HG02840 (cell line): ENCODE data around the gene ADGRD1.

Experiments used
- ATAC-seq: cut with Tn5 transposase; IDR thresholded peaks from one replicate; pipeline ENCODE4 v1.9.1; 2021; ENCODE audit warnings: mild to moderate bottlenecking, moderate library complexity, moderate number of reproducible peaks; ENCODE audit not compliant: unreplicated experiment, low FRiP score

ADGRD1 gene

DNA sequence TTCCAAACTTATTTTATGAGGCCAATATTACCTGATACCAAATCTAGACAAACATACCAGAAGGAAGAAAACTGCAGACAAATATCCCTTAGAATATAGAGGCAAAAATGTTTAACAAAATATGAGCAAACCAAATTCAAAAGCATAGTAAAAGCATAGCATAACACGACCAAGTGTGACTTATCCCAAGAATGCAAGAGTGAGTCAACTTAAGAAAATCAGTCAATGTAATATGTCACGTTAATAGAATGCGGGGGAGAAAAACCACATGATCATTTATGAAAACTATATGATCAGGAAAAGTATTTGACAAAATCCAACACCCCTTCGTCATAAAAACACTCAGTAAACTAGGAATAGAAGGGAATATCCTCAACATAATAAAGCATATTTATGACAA is 217.3 kb downstream of the ADGRD1 start:
- no peak for ATAC-seq

DNA sequence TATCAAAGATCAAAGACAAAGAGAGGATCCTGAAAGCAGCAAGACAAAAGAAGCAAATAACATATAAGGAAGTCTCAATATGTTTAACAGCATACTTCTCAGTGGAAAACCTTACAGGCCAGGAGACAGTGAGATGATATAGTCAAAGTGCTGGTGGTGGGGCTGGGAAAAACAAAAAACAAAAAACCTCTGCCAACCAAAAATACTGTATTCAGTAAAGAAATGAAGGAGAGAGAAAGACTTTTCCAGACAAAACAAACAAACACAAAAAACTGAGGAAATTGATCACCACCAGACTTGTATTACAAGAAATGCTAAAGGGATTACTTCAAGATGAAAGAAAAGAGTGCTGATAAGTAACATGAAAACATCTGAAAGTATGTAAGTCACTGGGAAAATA is 221.2 kb downstream of the ADGRD1 start:
- no peak for ATAC-seq

DNA sequence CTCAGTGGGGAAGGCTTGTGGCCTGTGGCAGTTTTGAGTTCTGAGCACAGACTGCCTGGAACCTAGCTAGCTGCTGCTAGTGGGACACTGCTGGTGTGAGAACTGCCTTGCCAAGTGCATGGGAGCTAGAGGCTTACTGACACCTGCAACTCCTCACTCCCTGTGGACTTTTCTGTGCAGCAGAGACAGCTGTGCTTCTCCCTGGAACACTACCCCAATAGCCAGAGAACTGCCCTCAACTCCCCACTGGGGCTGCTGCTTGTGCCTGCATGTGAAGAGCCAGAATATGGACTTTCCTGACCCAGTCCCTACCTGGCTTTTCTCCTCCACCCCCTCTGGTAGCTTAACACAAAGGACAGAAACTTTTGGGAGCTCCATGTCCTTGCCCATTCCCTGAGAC is 222.6 kb downstream of the ADGRD1 start:
- no peak for ATAC-seq

DNA sequence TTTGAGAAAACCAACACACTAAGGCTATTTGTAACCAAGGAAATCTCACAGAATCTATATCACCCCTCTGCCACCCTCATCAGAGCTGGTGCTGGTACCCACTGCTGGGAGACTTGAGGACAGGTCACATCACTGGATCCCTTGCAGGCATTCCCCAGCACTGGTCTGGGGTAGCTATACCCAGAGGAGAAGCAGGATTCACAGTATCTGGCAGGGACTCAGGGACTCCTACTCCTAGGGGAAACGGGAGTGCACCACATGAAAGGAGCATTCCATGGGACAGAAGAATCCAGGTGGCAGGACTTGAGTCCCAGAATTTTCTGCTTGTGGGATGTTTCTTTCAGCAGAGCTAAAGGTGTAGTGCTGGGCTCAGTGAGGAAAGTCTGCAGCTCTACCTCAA is 223.2 kb downstream of the ADGRD1 start:
- no peak for ATAC-seq

DNA sequence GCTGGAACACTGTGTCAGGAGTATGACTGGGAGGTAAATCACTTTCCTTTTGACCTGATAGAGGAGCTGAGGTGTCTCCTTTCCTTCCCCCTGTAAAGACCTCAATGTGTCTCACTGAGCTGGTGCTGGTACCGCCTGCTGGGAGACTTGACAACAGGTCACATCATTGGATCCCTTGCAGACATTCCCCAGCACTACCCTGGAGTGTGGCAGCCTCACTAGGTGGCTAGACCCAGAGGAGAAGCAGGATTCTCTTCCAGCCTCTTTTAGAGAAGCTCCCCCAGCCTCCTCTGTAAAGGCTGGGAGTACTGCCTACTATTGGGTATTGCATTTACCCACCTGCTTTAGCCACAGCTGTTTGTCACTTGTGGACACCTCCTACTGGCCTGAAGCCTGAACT is 223.9 kb downstream of the ADGRD1 start:
- no peak for ATAC-seq

DNA sequence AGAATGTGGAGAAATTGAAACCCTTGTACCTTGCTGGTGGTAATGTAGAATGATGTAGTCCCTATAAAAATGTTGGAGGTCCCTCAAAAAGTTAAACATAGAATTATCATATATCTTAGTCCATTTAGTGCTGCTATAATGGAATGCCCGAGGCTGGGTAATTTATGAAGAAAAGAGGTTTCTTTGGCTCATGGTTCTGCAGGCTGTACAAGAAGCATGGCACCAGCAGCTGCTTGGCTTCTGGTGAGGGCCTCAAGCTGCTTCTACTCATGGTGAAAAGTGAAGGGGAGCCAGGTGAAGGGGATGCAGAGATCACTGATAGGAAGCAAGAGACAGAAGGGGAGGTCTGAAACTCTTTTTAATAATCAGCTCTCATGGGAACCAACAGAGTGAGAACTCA is 233.9 kb downstream of the ADGRD1 start:
- no peak for ATAC-seq

DNA sequence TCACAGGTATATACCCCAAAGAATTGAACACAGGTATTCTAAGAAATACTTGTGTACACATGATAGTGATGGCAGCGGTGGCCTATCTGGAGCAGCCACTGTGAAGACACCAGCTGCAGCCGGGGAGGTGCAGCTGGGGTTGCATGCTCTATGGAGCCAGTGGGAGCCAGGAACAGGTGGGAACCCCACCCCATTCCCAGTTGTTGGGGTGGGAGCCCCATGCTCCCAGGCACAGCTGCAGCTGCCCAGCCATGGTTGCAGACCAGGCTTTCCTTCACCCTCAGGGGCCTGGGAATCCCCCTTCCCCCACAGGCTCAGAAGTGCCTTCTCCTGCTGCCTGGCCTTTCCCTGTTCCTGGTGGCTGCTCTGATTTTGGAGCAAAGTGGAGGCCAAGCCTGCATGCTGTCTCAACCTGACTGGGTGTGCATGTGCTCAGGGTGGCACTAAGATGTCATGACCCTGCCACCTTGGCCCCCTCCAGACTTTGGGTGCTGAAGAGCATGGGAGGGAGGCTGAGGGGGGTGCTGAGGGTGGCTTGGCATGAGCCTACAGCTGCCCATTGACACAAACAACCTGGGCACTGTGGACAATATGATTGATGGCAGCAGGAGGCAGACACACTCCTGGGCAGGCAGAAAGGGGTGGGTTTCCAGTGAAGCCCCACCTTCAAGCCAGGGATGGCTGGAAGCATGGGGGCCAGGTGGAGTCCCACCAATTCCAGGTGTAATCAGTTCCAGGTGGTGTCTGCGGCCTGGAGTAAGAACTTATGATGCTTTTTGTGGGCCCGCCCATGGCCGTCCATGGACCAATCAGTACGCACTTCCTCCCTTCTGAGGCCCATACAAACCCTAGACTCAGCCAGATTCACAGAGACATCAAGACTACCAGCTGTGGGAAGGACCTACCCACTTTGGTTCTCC is 234.7 kb downstream of the ADGRD1 start:
- no peak for ATAC-seq

DNA sequence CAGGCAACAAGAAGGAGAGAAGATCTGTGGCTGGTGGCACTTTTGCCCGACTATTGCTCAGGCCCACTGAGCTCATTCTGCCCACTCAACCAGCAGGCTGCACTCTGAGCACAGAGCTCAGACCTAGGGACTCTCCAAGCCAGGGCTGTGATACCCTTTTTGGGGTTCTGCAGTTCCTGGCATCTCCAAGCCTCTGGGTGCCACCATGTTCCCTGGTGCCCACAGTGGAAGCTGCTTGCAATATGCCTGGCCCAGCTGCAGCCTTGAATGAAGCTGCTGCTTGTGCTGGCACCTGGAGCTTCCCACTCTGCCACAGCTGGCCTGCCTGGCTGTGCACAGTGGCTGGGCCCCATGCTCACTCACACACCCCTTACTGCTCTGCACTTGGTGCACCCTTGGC is 236.1 kb downstream of the ADGRD1 start:
- no peak for ATAC-seq

DNA sequence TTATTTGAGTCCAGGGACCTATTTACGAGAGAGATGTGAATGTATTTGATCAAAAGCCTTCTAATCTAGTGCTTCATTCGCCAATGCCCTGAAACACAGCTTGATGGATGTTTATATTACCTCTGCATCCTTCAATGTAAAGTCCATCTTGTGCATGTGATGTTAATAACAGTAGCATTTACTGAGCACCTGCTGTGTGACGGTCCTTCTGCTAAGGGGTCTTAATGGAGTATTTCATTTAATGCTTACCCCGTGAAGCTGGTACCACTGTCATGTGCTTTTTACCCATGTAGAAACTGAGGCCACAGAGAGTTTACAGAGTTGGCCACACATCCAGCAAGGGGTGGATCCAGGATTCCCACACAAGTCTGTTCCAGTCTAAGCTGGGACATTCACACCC is 237.3 kb downstream of the ADGRD1 start:
- no peak for ATAC-seq
